KOPT-K1 (cell line): ENCODE measurements around the gene CDH18.

Experiments
- H3K27ac ChIP-seq: fragments of 200-600 bp; sonication (generic); 2 replicates; pipeline ENCODE4 v1.5.1; 2016; ENCODE audit warnings: antibody characterized with exemption, mild to moderate bottlenecking, low read depth, low read length; ENCODE audit not compliant: poor library complexity, severe bottlenecking
- H3K36me3 ChIP-seq: fragments of 200-600 bp; sonication (generic); 2 replicates; pipeline ENCODE4 v1.5.1; 2017; ENCODE audit warnings: antibody characterized with exemption, mild to moderate bottlenecking, low read length, moderate library complexity; ENCODE audit not compliant: insufficient read depth
- H3K9me3 ChIP-seq: fragments of 200-600 bp; sonication (generic); 2 replicates; pipeline ENCODE4 v1.5.1; 2017; ENCODE audit warnings: antibody characterized with exemption, low read length, mild to moderate bottlenecking; ENCODE audit not compliant: insufficient read depth, poor library complexity, severe bottlenecking

Gene CDH18

GRCh38 chr5:19660679-19661078, 327.3 kb downstream of the CDH18 start:
- H3K27ac ChIP-seq, result no peak overlapping the region
- no peaks in the 10 kb centered on the region for H3K9me3 ChIP-seq
- H3K36me3 ChIP-seq, result no peaks in the 10 kb centered on the region

- no peaks in the 10 kb centered on the region for H3K9me3 ChIP-seq
- H3K36me3 ChIP-seq, result no peaks in the 10 kb centered on the region
- no peak overlapping the region for H3K27ac ChIP-seq
Observed at GRCh38 chr5:19655627-19656026, 332.4 kb downstream of the CDH18 start.

- Histone ChIP-seq H3K27ac (no peak overlapping the region), H3K9me3 (no peaks in the 10 kb centered on the region), H3K36me3 (no peaks in the 10 kb centered on the region)
Observed at GRCh38 chr5:19638461-19638860, 349.5 kb downstream of the CDH18 start.

- Histone ChIP-seq H3K36me3 (no peaks in the 10 kb centered on the region), H3K27ac (no peak overlapping the region), H3K9me3 (no peaks in the 10 kb centered on the region)
Observed at GRCh38 chr5:19630876-19631275, 357.1 kb downstream of the CDH18 start.

GRCh38 chr5:19626211-19626610, 361.8 kb downstream of the CDH18 start:
- no peak overlapping the region for H3K27ac ChIP-seq
- H3K9me3 ChIP-seq, result no peaks in the 10 kb centered on the region
- no peaks in the 10 kb centered on the region for H3K36me3 ChIP-seq

DNA sequence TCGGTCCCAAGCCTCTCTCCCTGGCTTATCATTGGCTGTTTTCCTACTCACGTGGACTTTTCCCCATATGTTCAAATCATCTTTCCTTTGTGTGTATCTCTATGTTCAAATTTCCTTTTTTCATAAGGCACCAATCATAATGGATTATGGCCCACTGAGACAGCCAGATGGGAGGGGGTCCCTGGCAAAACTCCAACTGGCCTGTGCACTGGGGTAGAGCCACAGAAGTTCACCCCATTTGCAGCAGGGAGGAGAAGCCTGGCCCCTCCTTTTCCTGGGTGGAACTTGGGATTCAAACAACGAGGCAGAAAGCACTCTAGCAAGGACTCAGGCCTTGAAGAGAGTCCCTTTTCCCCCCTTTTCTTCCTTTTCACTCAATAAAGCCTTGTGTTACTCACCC, 362.4 kb downstream of the CDH18 start:
- Histone ChIP-seq H3K27ac (no peak overlapping the region), H3K36me3 (no peaks in the 10 kb centered on the region), H3K9me3 (no peaks in the 10 kb centered on the region)

DNA sequence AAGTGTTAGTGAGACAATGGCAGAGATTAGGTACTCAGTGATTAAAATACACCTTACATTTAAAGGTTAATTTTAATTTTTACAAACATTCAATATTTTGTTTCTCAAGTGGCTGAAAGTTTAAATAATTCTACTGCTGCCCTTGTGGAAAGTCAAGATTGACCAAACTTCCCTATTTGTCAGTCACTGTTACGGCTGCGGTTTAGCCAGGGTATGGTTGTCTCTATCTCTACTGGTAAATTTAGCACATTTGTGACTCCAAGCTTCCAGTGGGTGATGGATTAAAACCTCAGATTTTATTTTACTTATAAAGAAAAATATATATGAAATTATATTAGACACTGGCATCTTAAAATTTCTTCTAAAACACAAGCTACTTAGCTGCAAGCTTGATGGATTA, 368.4 kb downstream of the CDH18 start:
- H3K27ac ChIP-seq, result no peak overlapping the region
- no peaks in the 10 kb centered on the region for H3K9me3 ChIP-seq
- no peaks in the 10 kb centered on the region for H3K36me3 ChIP-seq

DNA sequence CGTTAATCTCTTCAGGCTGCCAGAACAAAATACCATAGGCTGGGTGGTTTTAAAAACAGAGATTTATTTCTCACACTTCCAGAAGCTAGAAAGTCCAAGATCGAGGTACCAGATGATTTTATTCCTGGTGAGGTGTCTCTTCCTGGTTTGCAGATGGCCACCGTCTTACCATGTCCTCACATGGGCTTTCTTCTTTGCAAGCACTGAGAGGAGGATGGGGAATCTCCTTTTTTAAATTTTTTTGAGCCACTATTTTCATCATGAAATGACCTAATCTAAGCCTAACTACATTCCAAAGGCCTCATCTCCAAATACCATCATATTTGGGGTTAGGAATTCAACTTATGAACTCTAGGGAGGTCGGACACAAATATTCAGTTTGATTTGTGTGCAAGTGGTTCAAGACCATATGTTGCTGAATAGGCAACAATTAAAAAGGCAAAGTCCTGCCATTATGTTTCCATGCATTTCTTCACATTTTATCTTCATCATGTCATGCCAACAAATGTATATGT, 371.2 kb downstream of the CDH18 start:
- H3K27ac ChIP-seq, result no peak overlapping the region

GRCh38 chr5:19615661-19616060, 372.3 kb downstream of the CDH18 start:
- no peaks in the 10 kb centered on the region for H3K36me3 ChIP-seq
- no peaks in the 10 kb centered on the region for H3K9me3 ChIP-seq
- no peak overlapping the region for H3K27ac ChIP-seq

More for the DNA sequence above, 371.2 kb downstream of the CDH18 start:
- Histone ChIP-seq H3K9me3 (no peaks in the 10 kb centered on the region), H3K36me3 (no peaks in the 10 kb centered on the region)

DNA sequence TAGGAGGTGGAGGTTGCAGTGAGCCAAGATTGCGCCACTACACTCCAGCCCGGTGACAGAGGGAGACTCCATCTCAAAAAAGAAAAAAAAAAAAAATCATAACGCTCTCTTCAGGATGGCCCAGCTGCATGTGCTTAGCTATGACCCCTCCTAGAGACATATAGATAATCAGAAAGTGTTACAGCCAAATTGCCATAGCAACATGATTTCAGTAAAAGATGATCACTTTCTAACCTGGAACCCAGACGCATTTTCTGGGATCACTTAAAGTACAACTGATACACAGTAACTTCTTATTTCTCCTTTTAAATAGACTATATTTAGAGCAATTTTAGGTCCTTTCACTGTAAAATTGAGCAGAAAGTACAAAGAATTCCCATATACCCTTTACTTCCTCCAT, 372.9 kb downstream of the CDH18 start:
- H3K27ac ChIP-seq, result no peak overlapping the region
- H3K9me3 ChIP-seq, result no peaks in the 10 kb centered on the region
- H3K36me3 ChIP-seq, result no peaks in the 10 kb centered on the region

GRCh38 chr5:19608444-19609002, 379.5 kb downstream of the CDH18 start:
- Histone ChIP-seq H3K9me3 (no peaks in the 10 kb centered on the region), H3K36me3 (no peaks in the 10 kb centered on the region), H3K27ac (no peak overlapping the region)

GRCh38 chr5:19605846-19606407, 382.1 kb downstream of the CDH18 start:
- no peaks in the 10 kb centered on the region for H3K36me3 ChIP-seq
- H3K9me3 ChIP-seq, result no peaks in the 10 kb centered on the region

DNA sequence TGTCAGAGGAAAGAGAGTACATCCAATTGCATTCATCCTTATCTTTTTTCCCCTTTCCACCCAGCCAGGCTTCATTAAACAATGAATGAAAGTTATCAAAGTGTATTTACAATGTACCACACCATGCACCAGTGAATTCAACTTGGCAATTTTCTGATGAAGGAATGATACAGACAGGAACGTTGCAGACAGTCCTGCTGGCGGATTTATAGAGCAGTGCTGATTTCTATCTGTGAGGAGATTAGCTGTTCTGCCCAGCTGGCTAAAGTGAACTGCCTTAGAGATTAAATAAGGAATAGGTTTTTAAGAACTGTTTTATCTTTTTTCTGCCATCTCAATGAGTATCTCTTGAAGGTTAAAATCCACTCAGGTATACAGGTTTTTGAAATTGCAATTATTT, 403.9 kb downstream of the CDH18 start:
- Histone ChIP-seq H3K9me3 (no peaks in the 10 kb centered on the region), H3K36me3 (no peaks in the 10 kb centered on the region), H3K27ac (no peak overlapping the region)

More at GRCh38 chr5:19605846-19606407, 382.1 kb downstream of the CDH18 start:
- H3K27ac ChIP-seq, result no peak overlapping the region

- Histone ChIP-seq H3K9me3 (no peaks in the 10 kb centered on the region), H3K27ac (no peak overlapping the region), H3K36me3 (no peaks in the 10 kb centered on the region)
Observed at GRCh38 chr5:19577882-19578281, 410.1 kb downstream of the CDH18 start.

GRCh38 chr5:19568004-19568403, 420.0 kb downstream of the CDH18 start:
- no peaks in the 10 kb centered on the region for H3K36me3 ChIP-seq
- H3K27ac ChIP-seq, result no peak overlapping the region
- no peaks in the 10 kb centered on the region for H3K9me3 ChIP-seq

GRCh38 chr5:19565466-19565865, 422.5 kb downstream of the CDH18 start:
- H3K27ac ChIP-seq, result no peak overlapping the region
- H3K36me3 ChIP-seq, result no peaks in the 10 kb centered on the region
- H3K9me3 ChIP-seq, result no peaks in the 10 kb centered on the region
